Umbilical cord (tissue), 1 donor: ENCODE results near the gene SLITRK4. TPM values are rescaled to one million over a fixed set of nuclear protein-coding genes. Genes with fewer than 3 reads are reported as not detected.

ENCODE experiments used
- total RNA-seq: library from RNA; depleted of rRNA; stranded (reverse); fragments of >200 nt; gene quantifications from one replicate; pipeline ENCODE4 v1.2.3, GENCODE V29; 2014; ENCODE audit warnings: low replicate concordance; ENCODE audit not compliant: insufficient read depth

SLITRK4 gene
- total RNA-seq, 1 donor from 2014 or later, result 33.7 TPM

Other genes with a start within 250 kb of the SLITRK4 start
- not detected for gene SPANXN3, start 118.6 kb downstream of the SLITRK4 start, total RNA-seq
- gene SPANXN2, start 84.7 kb upstream of the SLITRK4 start, total RNA-seq, result not detected
- gene UBE2NL, start 248.0 kb upstream of the SLITRK4 start, total RNA-seq, result not detected